Measurements from ENCODE around the gene CHIT1.
A peak's percentile ranks its signal among the peaks of the same experiment; 100 is the strongest.

The CHIT1 gene

GRCh38 chr1:203216274-203217138, 13.0 kb downstream of the CHIT1 start:
- DNase-seq (ENCODE audit: low read depth), result peak; percentile 36

- DNase-seq (ENCODE audit: low read depth), result no peak
Measured at GRCh38 chr1:203215573-203215972, 13.9 kb downstream of the CHIT1 start.

- no peak for DNase-seq (ENCODE audit: low read depth)
Measured at GRCh38 chr1:203214871-203215270, 14.6 kb downstream of the CHIT1 start.

- no peak for DNase-seq (ENCODE audit: low read depth)
Measured at GRCh38 chr1:203213126-203213525, 16.3 kb downstream of the CHIT1 start.

- DNase-seq (ENCODE audit: low read depth), result no peak
Measured at GRCh38 chr1:203211812-203212211, 17.7 kb downstream of the CHIT1 start.

GRCh38 chr1:203210988-203211387, 18.5 kb downstream of the CHIT1 start:
- DNase-seq (ENCODE audit: low read depth), result no peak

- no peak for DNase-seq (ENCODE audit: low read depth)
Measured at GRCh38 chr1:203210350-203210749, 19.1 kb downstream of the CHIT1 start.

GRCh38 chr1:203208181-203208580, 21.3 kb downstream of the CHIT1 start:
- no peak for DNase-seq (ENCODE audit: low read depth)

GRCh38 chr1:203207751-203208150, 21.7 kb downstream of the CHIT1 start:
- no peak for DNase-seq (ENCODE audit: low read depth)

GRCh38 chr1:203206129-203206687, 23.3 kb downstream of the CHIT1 start:
- no peak for DNase-seq (ENCODE audit: low read depth)

- no peak for DNase-seq (ENCODE audit: low read depth)
Measured at GRCh38 chr1:203204756-203205155, 24.7 kb downstream of the CHIT1 start.

GRCh38 chr1:203202431-203203245, 26.8 kb downstream of the CHIT1 start:
- DNase-seq (ENCODE audit: low read depth), result peak; percentile 73

- no peak for DNase-seq (ENCODE audit: low read depth)
Measured at GRCh38 chr1:203201516-203202205, 27.8 kb downstream of the CHIT1 start.

GRCh38 chr1:203200916-203201315, 28.6 kb downstream of the CHIT1 start:
- no peak for DNase-seq (ENCODE audit: low read depth)

- DNase-seq (ENCODE audit: low read depth), result peak; percentile 28
Measured at GRCh38 chr1:203199816-203200571, 29.5 kb downstream of the CHIT1 start.

- no peak for DNase-seq (ENCODE audit: low read depth)
Measured at GRCh38 chr1:203199481-203199815, 30.0 kb downstream of the CHIT1 start.

- no peak for DNase-seq (ENCODE audit: low read depth)
Measured at GRCh38 chr1:203199002-203199401, 30.5 kb downstream of the CHIT1 start.

GRCh38 chr1:203197625-203198024, 31.8 kb downstream of the CHIT1 start:
- peak; percentile 34 for DNase-seq (ENCODE audit: low read depth)

- no peak for DNase-seq (ENCODE audit: low read depth)
Measured at GRCh38 chr1:203196371-203196770, 33.1 kb downstream of the CHIT1 start.

GRCh38 chr1:203190949-203191348, 38.5 kb downstream of the CHIT1 start:
- no peak for DNase-seq (ENCODE audit: low read depth)

GRCh38 chr1:203189951-203190352, 39.5 kb downstream of the CHIT1 start:
- no peak for DNase-seq (ENCODE audit: low read depth)
